Endothelial cell of umbilical vein (primary cell): ENCODE results near the gene ARID1B. TPM values are rescaled to one million over a fixed set of nuclear protein-coding genes. Genes with fewer than 3 reads are reported as not detected.

ENCODE experiments used
- BruUV-seq: library from RNA; stranded (reverse); fragments of 400-500 nt; replicated peaks from 2 replicates; lab custom pipeline; 2021; lab: Mats Ljungman, UMichigan
- CTCF ChIA-PET: fragments of 300-600, 350-600 bp; sonication (Branson Sonifier 250); formaldehyde crosslinking; loops from one replicate; lab custom pipeline; 2021; ENCODE audit warnings: antibody characterized with exemption, inconsistent platforms; lab: Charles Lee
- POLR2A ChIA-PET: fragments of 300-600, 350-600 bp; sonication (Branson Sonifier 250); formaldehyde crosslinking; loops from one replicate; lab custom pipeline; 2021; ENCODE audit warnings: antibody characterized with exemption, inconsistent platforms; lab: Charles Lee
- DNase-seq: peaks from one replicate; pipeline ENCODE4 v3.0.0-alpha.2; 2011; ENCODE audit warnings: low read depth, low spot score
- FAIRE-seq: peaks from 2 replicates; lab custom pipeline; 2011; peaks lifted over from hg19 to GRCh38; lab: Jason Lieb, UNC
- H2AFZ ChIP-seq: 2 replicates; pipeline ENCODE4 v1.6.0; 2012; ENCODE audit warnings: low read depth, low read length, control low read depth, inconsistent platforms
- H3K27ac ChIP-seq: 2 replicates; pipeline ENCODE4 v1.5.1; 2011; ENCODE audit warnings: low read depth, mild to moderate bottlenecking, control low read depth, low read length, moderate library complexity; ENCODE audit not compliant: insufficient read depth
- H3K27me3 ChIP-seq, 2 experiments: 2 replicates each; pipeline versions ENCODE4 v1.6.0 to v1.6.1; 2011; ENCODE audit warnings: low read length in 2 of 2, mixed read lengths in 1 of 2; ENCODE audit not compliant: control insufficient read depth in 2 of 2, insufficient read depth in 2 of 2
- H3K36me3 ChIP-seq, 2 experiments: 2 replicates in 1 of 2; 3 replicates in 1 of 2; pipeline ENCODE4 v1.5.1; 2011; ENCODE audit warnings: low read length in 2 of 2, mild to moderate bottlenecking in 1 of 2, moderate library complexity in 1 of 2; ENCODE audit not compliant: control insufficient read depth in 2 of 2, insufficient read depth in 2 of 2; ENCODE audit errors: extremely low read depth in 1 of 2
- H3K4me1 ChIP-seq: 3 replicates; pipeline ENCODE4 v1.5.1; 2011; ENCODE audit warnings: mild to moderate bottlenecking, low read length; ENCODE audit not compliant: control insufficient read depth, insufficient read depth; ENCODE audit errors: extremely low read depth
- H3K4me2 ChIP-seq: 2 replicates; pipeline ENCODE4 v1.6.1; 2011; ENCODE audit warnings: low read length, control low read depth, mixed read lengths; ENCODE audit not compliant: insufficient read depth
- H3K4me3 ChIP-seq, 3 experiments: fragments of 200-600 bp in 1 of 3; sonication (generic), shearing (Covaris generic) in 1 of 3; replicated peaks in 1 of 3; 2 replicates each; pipeline ENCODE4 v1.5.1; 2011 to 2016; ENCODE audit warnings: control low read depth in 3 of 3, low read length in 3 of 3, mild to moderate bottlenecking in 2 of 3, inconsistent platforms in 1 of 3, low read depth in 1 of 3, moderate library complexity in 1 of 3; ENCODE audit not compliant: insufficient read depth in 1 of 3
- H3K79me2 ChIP-seq: 2 replicates; pipeline ENCODE4 v1.6.0; 2012; ENCODE audit warnings: low read length, inconsistent platforms; ENCODE audit not compliant: control insufficient read depth, insufficient read depth
- H3K9ac ChIP-seq: replicated peaks from 2 replicates; pipeline ENCODE3; 2011; ENCODE audit warnings: low read length, control low read depth; ENCODE audit not compliant: insufficient read depth; ENCODE audit errors: extremely low read depth
- H3K9me1 ChIP-seq: replicated peaks from 3 replicates; pipeline ENCODE4 v1.6.0; 2011; ENCODE audit warnings: mild to moderate bottlenecking, low read length; ENCODE audit not compliant: control insufficient read depth, insufficient read depth; ENCODE audit errors: extremely low read depth
- H3K9me3 ChIP-seq: replicated peaks from 2 replicates; pipeline ENCODE4 v1.5.1; 2012; ENCODE audit warnings: low read length, inconsistent platforms; ENCODE audit not compliant: control insufficient read depth, insufficient read depth
- H4K20me1 ChIP-seq: replicated peaks from 2 replicates; pipeline ENCODE3; 2011; ENCODE audit warnings: mild to moderate bottlenecking, low read length; ENCODE audit not compliant: control insufficient read depth, insufficient read depth; ENCODE audit errors: extremely low read depth
- EZH2 ChIP-seq: IDR thresholded peaks from 2 replicates; pipeline ENCODE4 v1.6.1; 2012; ENCODE audit warnings: borderline replicate concordance, low read depth, mild to moderate bottlenecking, moderate library complexity, low read length, inconsistent platforms; ENCODE audit not compliant: severe bottlenecking
- FOS ChIP-seq: IDR thresholded peaks from 2 replicates; pipeline ENCODE4 v1.6.1; 2011; ENCODE audit warnings: mild to moderate bottlenecking, low read length, moderate library complexity, borderline replicate concordance; ENCODE audit not compliant: insufficient read depth
- GATA2 ChIP-seq: IDR thresholded peaks from 2 replicates; pipeline ENCODE4 v1.7.0; 2011; ENCODE audit warnings: low read depth, mild to moderate bottlenecking, moderate library complexity, mixed read lengths, low read length; ENCODE audit not compliant: insufficient read length, insufficient read depth
- JUN ChIP-seq: IDR thresholded peaks from 2 replicates; pipeline ENCODE4 v1.6.1; 2011; ENCODE audit warnings: borderline replicate concordance, low read depth; ENCODE audit not compliant: insufficient read length, insufficient read depth
- MYC ChIP-seq: IDR thresholded peaks from one replicate; pipeline ENCODE4 v1.6.1; 2011; ENCODE audit warnings: mild to moderate bottlenecking, low read depth, low read length
- POLR2A ChIP-seq: IDR thresholded peaks from 2 replicates; pipeline ENCODE4 v1.6.1; 2012; ENCODE audit warnings: low read depth, mild to moderate bottlenecking, control low read depth, low read length
- POLR2AphosphoS5 ChIP-seq: IDR thresholded peaks from 2 replicates; pipeline ENCODE4 v1.6.1; 2012; ENCODE audit warnings: low read depth, mild to moderate bottlenecking, control low read depth, low read length, moderate library complexity; ENCODE audit not compliant: insufficient read depth
- dilution Hi-C: fragments of 300-500 bp; cut with MboI; formaldehyde crosslinking; loops from one replicate; pipeline ENCODE4 v1.15.0; 2019; ENCODE audit warnings: low sequenced_read_pairs; ENCODE audit not compliant: extremely low pct_ligation_motif_present
- intact Hi-C: fragments of 100-400 bp; cut with micrococcal nuclease; formaldehyde crosslinking; loops from one replicate; pipeline ENCODE4 v1.10.0; 2022
- polyA plus RNA-seq, 4 experiments: library from polyadenylated mRNA; depleted of rRNA in 3 of 4; stranded (reverse) in 3 of 4; unstranded in 1 of 4; fragments of >200 nt; gene quantifications; 2 replicates each; pipeline versions ENCODE4 v1.2.1 to v1.2.3, GENCODE V29; 2011 to 2012; ENCODE audit warnings: missing spikeins in 1 of 4
- total RNA-seq: library from RNA; stranded (reverse); gene quantifications from 2 replicates; pipeline ENCODE4 v1.2.3, GENCODE V29; 2021
- TF ChIP-seq, protein P1 (sequence below): IDR thresholded peaks from 2 replicates; pipeline ENCODE4 v1.6.1; 2011; ENCODE audit not compliant: insufficient read depth, insufficient read length
- TF ChIP-seq, protein P2 (sequence below), 2 donors: IDR thresholded peaks; 1 replicate in 1 of 2; 2 replicates in 1 of 2; pipeline ENCODE4 v1.5.1; 2011; ENCODE audit warnings: low read length in 2 of 2, mild to moderate bottlenecking in 2 of 2, moderate library complexity in 2 of 2, control low read depth in 1 of 2, inconsistent platforms in 1 of 2, low read depth in 1 of 2; ENCODE audit not compliant: insufficient read depth in 1 of 2; ENCODE audit errors: extremely low read depth in 1 of 2

The ARID1B gene
- total and polyA plus RNA-seq, 2 donors (not counting 3 experiments of a cell fraction or from before 2014, with no cell fraction given), result 21.8 to 89.5 TPM

DNA sequence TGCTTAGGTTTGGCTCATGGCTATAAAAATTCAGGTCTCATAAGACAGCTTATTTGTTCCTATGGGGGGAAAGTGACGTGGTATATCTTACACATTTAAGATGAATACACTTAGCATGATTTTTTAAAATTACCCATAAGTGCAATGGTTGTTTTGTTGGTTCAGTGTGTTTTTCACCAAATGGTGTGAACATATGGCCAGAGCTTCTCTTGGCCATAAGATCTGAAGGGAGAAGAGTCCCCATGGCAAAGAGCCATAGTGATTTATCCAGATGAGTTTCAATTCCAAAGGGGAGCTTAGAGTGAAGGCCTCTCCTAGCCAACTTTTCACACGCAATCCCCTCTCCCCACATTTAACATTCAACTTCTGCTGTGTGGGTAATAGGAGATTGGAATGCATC, 438.5 kb downstream of the ARID1B start:
- POLR2A ChIA-PET, result no interaction called here
- no peaks in the 10 kb centered on the region for H3K27me3 ChIP-seq
- H3K27ac ChIP-seq, result no peak overlapping the region
- TF ChIP-seq, protein P1, sequence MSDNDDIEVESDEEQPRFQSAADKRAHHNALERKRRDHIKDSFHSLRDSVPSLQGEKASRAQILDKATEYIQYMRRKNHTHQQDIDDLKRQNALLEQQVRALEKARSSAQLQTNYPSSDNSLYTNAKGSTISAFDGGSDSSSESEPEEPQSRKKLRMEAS, result no peak
- TF ChIP-seq FOS (no peak), JUN (no peak), POLR2AphosphoS5 (no peak), POLR2A (no peak), MYC (no peak), GATA2 (no peak), EZH2 (no peak)
- TF ChIP-seq, protein P2, sequence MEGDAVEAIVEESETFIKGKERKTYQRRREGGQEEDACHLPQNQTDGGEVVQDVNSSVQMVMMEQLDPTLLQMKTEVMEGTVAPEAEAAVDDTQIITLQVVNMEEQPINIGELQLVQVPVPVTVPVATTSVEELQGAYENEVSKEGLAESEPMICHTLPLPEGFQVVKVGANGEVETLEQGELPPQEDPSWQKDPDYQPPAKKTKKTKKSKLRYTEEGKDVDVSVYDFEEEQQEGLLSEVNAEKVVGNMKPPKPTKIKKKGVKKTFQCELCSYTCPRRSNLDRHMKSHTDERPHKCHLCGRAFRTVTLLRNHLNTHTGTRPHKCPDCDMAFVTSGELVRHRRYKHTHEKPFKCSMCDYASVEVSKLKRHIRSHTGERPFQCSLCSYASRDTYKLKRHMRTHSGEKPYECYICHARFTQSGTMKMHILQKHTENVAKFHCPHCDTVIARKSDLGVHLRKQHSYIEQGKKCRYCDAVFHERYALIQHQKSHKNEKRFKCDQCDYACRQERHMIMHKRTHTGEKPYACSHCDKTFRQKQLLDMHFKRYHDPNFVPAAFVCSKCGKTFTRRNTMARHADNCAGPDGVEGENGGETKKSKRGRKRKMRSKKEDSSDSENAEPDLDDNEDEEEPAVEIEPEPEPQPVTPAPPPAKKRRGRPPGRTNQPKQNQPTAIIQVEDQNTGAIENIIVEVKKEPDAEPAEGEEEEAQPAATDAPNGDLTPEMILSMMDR (IDR thresholded peaks at IDR 0.05; ENCODE audit: extremely low read depth in 1 of 2, insufficient read depth in 1 of 2, low read depth in 1 of 2, low read length in 2 of 2), result no peak
- intact Hi-C loops (no loop called here), dilution Hi-C loops (no loop called here)
- H3K4me2 ChIP-seq, result no peak overlapping the region
- FAIRE-seq (no peak), DNase-seq (no peak)
- no peak overlapping the region for H3K4me3 ChIP-seq
- H3K36me3 ChIP-seq, result no peaks in the 10 kb centered on the region
- BruUV-seq, result no TSS peak
- H3K9ac ChIP-seq, result no peak overlapping the region
- peaks cover 11% of the 10 kb centered on the region for H3K4me1 ChIP-seq
- no peak overlapping the region for H2AFZ ChIP-seq
- H3K79me2 ChIP-seq, result no peaks in the 10 kb centered on the region
- no peaks in the 10 kb centered on the region for H4K20me1 ChIP-seq
- no peaks in the 10 kb centered on the region for H3K9me3 ChIP-seq
- CTCF ChIA-PET, result interaction anchor here (0.9 kb wide), 1 partner anchor 20 kb away, joined by 4 read pairs; no protein-coding TSS in a partner anchor
- no peaks in the 10 kb centered on the region for H3K9me1 ChIP-seq
